Skeletal muscle tissue (tissue), 4 donors: ENCODE measurements around the gene IL17B. TPM values are rescaled to one million over a fixed set of nuclear protein-coding genes. Genes with fewer than 3 reads are reported as not detected.

Source experiments
- H3K27ac ChIP-seq: one replicate; pipeline ENCODE4 v1.7.0; 2013; ENCODE audit warnings: mild to moderate bottlenecking, low read depth, low read length, inconsistent platforms
- H3K27me3 ChIP-seq, 3 donors: one replicate each; pipeline ENCODE4 v1.7.0; 2013; ENCODE audit warnings: low read length in 3 of 3; ENCODE audit not compliant: control insufficient read depth in 3 of 3, insufficient read depth in 3 of 3
- H3K36me3 ChIP-seq, 3 donors: one replicate each; pipeline ENCODE4 v1.7.0; 2013; ENCODE audit warnings: low read length in 3 of 3; ENCODE audit not compliant: control insufficient read depth in 3 of 3, insufficient read depth in 3 of 3
- H3K4me1 ChIP-seq, 3 donors: one replicate each; pipeline ENCODE4 v1.7.0; 2013; ENCODE audit warnings: low read length in 3 of 3, mild to moderate bottlenecking in 3 of 3; ENCODE audit not compliant: control insufficient read depth in 3 of 3, insufficient read depth in 3 of 3
- H3K4me3 ChIP-seq, 3 donors: one replicate each; pipeline ENCODE4 v1.7.0; 2013; ENCODE audit warnings: low read length in 3 of 3
- H3K9ac ChIP-seq, 3 donors: one replicate each; pipeline ENCODE4 v1.7.0; 2013; ENCODE audit warnings: low read length in 3 of 3, mild to moderate bottlenecking in 3 of 3, moderate library complexity in 2 of 3, low read depth in 1 of 3
- H3K9me3 ChIP-seq, 3 donors: one replicate each; pipeline ENCODE4 v1.7.0; 2013; ENCODE audit warnings: low read length in 3 of 3; ENCODE audit not compliant: control insufficient read depth in 3 of 3
- total RNA-seq: library from RNA; depleted of rRNA; stranded (reverse); fragments of >200 nt; gene quantifications from one replicate; pipeline ENCODE4 v1.2.3, GENCODE V29; 2014
- donor health status: Osteomylitis.

IL17B gene
- total RNA-seq, 1 donor from 2014 or later = 247 TPM

DNA sequence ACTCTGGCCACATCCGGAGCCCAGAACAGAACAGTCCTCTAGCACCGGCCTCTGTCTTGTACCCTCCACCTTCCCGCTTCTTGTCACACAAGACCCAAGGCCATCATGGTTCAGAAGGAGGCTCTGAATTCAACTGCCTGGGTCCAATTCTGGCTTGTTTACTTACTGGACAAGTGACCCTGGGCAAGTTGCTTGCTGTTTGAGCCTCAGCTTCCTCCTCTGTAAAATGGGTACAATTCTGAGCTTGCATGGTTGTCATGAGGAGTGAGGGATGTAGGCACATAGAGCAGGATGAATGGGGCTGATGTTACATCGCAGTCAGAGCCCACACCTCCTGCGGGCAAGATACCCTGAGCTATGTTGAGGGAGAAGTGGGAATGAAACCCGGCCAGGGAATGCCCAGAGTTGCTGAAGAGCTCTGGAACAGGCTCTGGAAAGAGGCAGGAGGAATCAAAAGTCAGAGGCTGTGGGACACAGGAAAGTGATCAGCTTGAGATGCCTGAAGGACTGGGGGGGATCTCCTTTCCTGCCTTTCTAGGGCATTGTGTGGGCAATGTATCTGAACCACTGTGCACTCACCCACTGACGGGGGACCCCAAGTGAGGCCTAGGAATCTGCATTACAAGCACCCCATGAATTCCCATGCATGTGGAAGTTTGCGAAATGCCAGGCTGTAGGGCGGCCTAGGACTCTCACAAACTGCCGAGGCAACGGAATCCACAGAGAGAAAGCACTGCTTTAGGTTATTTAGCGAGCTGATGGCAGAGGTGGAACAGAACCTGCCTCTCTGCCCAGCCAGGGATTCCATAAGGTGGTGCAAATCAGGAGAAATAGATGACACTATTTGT lies 29.4 kb upstream of the IL17B start:
- peaks cover 0 to 15% (median 0%) of the 10 kb centered on the region in 3 donors for H3K36me3 ChIP-seq
- peak overlapping the region; percentile 38 to 81 (median 72) for H3K4me3 ChIP-seq
- H3K4me1 ChIP-seq = peaks cover 3 to 11% (median 9%) of the 10 kb centered on the region in 3 donors
- peak overlapping the region; percentile 84 for H3K27ac ChIP-seq
- H3K27me3 ChIP-seq = peaks cover 0 to 2% (median 0%) of the 10 kb centered on the region in 3 donors
- H3K9ac ChIP-seq = peak overlapping the region; percentile 75 to 83 (median 80)
- no peaks in the 10 kb centered on the region for H3K9me3 ChIP-seq

DNA sequence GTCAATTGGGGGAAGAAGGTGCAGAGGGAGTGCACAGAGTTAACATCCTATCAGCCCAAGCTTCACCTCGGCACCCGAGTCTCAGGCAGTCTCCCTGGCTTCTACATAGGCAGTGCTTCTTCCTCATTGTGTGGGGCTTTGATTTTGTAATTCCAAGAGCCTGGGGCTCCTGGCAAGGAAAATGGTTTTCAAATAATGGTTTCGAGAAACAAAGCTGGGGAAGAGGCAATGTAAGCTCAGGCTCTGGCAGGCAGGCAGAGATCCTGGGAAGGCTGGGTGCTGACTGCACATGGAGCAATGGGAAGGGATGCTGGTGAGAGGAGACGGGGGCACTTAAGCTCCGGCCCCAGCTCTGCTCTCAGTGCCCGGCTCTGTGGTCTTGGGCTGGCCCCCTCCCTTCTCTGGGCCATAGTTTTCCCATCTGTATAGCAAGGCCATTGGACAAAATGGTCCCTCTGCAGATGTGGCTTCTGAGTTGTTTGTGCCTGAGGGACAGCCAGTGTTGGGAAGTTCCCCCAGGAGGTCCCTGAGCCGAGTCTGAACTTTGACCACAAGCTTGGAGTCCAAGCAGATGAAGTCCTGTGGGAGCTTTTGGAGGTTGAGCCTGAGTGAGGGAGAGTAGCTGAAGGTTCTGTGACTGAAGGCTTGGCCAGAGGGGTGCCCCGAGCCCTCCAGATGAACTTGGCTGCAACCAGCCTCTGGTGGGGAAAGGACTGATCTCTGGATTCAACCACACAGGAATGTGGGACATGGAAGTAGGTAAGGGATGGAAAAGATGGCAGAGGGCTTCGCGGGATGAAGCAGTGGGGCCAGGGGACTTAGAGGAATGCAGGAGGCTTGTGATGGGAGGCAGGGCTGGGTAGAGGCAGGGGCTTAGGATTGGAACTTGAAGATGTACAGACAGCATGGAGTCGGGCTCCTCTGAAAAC lies 28.5 kb upstream of the IL17B start:
- Histone ChIP-seq H3K4me3 (peak overlapping the region; percentile 38 to 81 (median 72)), H3K27me3 (peaks cover 0 to 2% (median 0%) of the 10 kb centered on the region in 3 donors), H3K27ac (peak overlapping the region; percentile 84), H3K36me3 (peaks cover 0 to 15% (median 0%) of the 10 kb centered on the region in 3 donors), H3K9ac (peak overlapping the region; percentile 75 to 83 (median 80)), H3K9me3 (no peaks in the 10 kb centered on the region), H3K4me1 (peaks cover 0 to 9% (median 5%) of the 10 kb centered on the region in 3 donors)

DNA sequence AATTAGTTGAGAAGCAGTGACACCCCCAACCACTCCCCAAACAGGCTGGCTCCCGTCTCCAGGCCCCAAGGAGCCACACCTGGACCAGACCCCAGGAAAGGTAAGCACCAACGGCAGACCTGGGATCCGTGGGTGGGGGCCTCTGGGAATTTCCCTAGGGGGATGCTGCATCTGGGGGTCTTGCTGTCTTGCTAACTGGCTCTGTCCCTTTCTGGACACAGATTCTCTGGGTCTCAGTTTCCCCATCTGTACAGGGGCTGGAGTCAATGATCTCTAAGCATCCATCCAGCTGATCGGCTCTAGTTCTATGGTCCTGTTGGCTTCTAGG lies 27.9 kb upstream of the IL17B start:
- Histone ChIP-seq H3K4me3 (peak overlapping the region; percentile 38 to 81 (median 72)), H3K27ac (peak overlapping the region; percentile 84), H3K9me3 (no peaks in the 10 kb centered on the region), H3K9ac (peak overlapping the region; percentile 75 to 83 (median 80)), H3K4me1 (peaks cover 0 to 9% (median 5%) of the 10 kb centered on the region in 3 donors), H3K27me3 (peaks cover 0 to 2% (median 0%) of the 10 kb centered on the region in 3 donors), H3K36me3 (peaks cover 0 to 15% (median 0%) of the 10 kb centered on the region in 3 donors)

DNA sequence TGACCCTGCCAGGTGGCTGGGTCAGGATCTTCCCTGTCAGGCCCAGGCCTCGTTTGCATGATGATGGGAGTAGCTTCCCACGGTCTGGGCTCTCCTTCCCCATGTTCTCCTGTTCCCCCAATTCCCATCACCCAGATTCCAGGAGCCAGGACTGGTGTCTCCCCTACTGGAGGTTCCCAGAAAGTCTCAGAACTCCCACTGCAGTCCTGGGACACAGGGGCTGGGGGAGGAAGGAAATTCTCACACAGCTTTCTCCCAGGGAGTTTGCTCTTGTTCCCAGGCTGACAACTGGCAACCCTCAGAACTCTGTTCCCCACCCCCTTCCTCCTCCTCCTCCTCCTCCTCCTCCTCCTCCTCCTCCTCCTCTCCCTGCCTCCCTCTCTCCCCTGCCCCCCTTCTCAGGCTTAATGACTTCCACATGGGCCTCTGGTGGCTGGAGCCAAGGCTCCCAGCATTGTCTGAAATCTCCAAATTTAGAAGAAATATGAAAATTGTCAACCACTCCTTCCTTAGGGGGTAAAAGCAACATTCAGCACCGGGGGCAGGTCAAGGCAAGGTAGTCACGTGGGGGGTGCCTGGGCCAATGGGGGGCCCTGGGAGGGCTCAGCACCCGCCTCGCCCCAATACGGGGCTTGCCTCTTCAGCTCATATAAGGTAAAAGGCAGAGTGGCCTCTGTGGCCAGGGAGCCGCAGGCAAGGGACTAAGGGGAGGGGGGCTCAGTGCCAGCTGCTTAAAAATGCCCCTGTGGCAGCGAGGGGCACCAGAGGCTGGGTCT lies 27.3 kb upstream of the IL17B start:
- H3K27ac ChIP-seq = peak overlapping the region; percentile 84
- no peaks in the 10 kb centered on the region for H3K9me3 ChIP-seq
- H3K27me3 ChIP-seq = peaks cover 0 to 2% (median 0%) of the 10 kb centered on the region in 3 donors
- peak overlapping the region; percentile 75 to 83 (median 80) for H3K9ac ChIP-seq
- H3K4me1 ChIP-seq = peaks cover 0 to 9% (median 5%) of the 10 kb centered on the region in 3 donors
- peaks cover 0 to 15% (median 0%) of the 10 kb centered on the region in 3 donors for H3K36me3 ChIP-seq
- peak overlapping the region; percentile 38 to 81 (median 72) for H3K4me3 ChIP-seq

DNA sequence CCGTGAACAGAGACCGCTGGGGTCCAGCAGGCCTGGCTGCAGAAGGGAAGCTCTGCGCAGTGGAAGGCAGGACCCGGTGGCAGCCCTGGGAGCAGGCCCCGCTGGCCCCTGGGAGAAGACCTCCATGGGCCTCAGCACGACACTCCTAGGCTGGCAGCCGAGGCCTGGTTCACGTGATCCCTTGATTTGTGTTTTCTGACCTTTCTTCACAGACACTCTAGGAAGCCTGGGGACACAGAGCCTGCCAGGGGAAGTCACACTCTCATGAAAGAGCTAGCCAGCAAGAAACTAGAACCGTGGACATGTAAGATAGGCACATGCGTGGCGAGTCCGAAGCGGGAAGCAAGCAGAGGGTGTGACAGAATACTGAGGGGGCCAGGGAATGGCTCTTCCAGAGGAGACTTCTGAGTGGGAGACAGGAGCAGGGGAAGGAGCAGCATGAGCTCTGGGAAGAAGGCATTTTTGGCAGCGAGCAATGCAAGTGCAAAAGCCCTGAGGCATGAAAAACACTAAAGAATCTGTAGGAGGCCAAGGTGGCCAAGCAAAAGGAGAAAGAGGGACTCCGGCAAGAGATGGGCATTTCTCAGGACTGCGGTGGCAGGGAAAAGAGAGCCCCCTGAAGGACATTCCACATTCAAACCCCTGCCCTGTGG lies 26.6 kb upstream of the IL17B start:
- Histone ChIP-seq H3K27ac (peak overlapping the region; percentile 70), H3K9ac (peak overlapping the region; percentile 12 to 50 (median 14)), H3K4me3 (peak overlapping the region in 2 of 3 donors; percentile 6 to 15)

DNA sequence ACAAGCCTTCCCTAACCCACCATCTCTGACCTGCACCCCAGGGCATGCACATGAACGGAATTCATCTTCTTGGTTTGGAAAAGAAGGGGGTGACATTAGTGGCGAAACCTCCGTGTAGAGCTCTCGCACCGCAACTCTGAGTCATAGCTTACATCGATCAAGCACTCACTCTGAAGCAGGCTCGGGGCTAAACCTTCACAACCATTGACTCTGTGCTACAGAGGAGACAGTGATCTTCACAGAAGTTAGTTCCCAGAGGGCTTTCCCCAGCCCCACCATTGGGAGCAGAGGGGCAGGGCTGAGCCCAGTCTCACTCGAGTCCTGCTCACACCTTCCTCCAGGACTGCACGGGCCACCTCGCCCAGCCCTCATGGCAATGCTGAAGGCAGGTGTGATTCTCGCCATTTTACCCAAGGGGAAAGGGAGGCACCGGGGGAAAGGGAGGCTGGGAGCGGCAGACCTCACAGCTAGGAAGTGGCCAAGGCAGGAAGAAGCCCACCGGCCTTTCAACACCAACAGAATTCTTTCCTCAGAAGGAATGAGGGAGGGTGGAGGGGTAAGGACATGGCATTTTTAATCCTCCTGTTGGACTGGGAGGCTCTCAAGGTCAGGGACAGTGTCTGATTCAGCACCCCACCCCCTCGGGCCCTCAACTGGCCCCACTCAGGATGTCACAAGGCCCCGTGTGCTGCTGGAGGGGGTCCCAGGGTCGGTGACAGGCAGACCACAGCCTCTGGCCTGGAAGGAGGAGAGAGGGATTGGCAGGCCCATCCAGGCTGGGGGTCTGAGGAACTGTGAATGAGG lies 25.9 kb upstream of the IL17B start:
- Histone ChIP-seq H3K27ac (peak overlapping the region; percentile 70), H3K9me3 (no peaks in the 10 kb centered on the region), H3K27me3 (peaks cover 0 to 2% (median 0%) of the 10 kb centered on the region in 3 donors), H3K36me3 (peaks cover 0 to 10% (median 0%) of the 10 kb centered on the region in 3 donors), H3K9ac (peak overlapping the region in 2 of 3 donors; percentile 32 to 50), H3K4me1 (peaks cover 6 to 13% (median 11%) of the 10 kb centered on the region in 3 donors), H3K4me3 (no peak overlapping the region)

More for the DNA sequence above, 26.6 kb upstream of the IL17B start:
- H3K4me1 ChIP-seq = peaks cover 0 to 10% (median 7%) of the 10 kb centered on the region in 3 donors
- no peaks in the 10 kb centered on the region for H3K9me3 ChIP-seq
- peaks cover 0 to 2% (median 0%) of the 10 kb centered on the region in 3 donors for H3K27me3 ChIP-seq
- peaks cover 0 to 13% (median 0%) of the 10 kb centered on the region in 3 donors for H3K36me3 ChIP-seq

DNA sequence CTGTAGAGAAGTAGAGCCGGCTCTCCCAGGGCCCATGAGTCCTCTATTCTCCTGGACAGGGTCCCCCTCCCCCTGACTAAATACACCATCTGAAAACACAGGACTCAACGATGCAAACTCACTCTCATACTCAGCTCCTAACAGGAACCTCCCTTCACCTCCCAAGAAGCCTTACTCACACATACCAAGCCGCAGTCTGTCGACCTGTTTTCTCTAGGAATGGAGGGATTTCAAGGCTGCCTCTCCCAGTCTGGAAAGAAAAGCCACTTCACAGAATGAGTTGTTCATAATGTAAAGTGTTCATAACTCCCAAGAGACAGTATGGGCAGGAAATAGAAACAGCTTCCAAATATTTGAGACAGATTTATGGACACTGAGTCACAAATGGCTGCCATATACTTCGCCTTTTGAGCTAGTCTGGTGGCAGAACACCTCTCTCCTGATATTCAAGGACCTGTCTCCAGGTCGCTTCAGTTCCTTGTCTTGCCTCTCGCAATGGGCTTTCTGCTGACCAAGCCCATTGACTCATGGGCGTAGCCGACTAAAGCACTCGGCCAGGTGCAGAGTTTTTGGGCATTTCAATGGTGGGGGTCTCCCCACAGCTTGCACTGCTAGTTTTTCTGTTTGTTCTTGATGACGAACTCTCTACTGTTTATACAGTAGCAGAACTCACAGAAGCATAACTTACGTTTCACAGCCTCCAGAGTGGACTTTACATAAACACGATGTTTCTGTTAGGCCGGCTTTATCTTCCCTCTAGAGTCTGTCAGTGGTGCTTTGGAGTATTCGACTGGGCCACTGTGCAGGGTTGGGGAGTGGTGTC lies 25.0 kb upstream of the IL17B start:
- H3K9ac ChIP-seq = no peak overlapping the region
- no peaks in the 10 kb centered on the region for H3K9me3 ChIP-seq
- peak overlapping the region; percentile 70 for H3K27ac ChIP-seq
- no peak overlapping the region for H3K4me3 ChIP-seq
- H3K4me1 ChIP-seq = peaks cover 6 to 11% (median 10%) of the 10 kb centered on the region in 3 donors
- H3K36me3 ChIP-seq = peaks cover 0 to 6% (median 0%) of the 10 kb centered on the region in 3 donors
- H3K27me3 ChIP-seq = peaks cover 0 to 2% (median 0%) of the 10 kb centered on the region in 3 donors

DNA sequence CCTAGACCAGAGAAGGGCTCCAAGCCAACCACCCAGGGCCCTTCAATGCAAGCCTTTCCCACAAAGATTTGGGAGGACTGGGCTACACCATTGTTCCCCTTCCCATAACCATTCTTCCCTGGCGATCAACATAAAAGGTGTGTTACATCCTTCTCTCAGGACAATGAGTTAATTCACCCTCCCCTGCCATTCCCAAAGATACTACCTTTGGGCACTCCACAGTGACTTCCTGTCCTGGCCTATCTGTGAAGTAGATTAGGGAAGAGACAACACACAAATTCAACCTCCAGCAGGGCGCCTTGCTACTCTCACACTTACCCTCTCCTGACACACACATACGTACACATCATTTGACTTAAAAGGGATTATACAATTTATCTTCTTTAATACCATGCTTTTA lies 23.2 kb upstream of the IL17B start:
- H3K36me3 ChIP-seq = no peaks in the 10 kb centered on the region
- no peak overlapping the region for H3K27ac ChIP-seq
- peaks cover 6 to 11% (median 10%) of the 10 kb centered on the region in 3 donors for H3K4me1 ChIP-seq
- no peak overlapping the region for H3K4me3 ChIP-seq
- H3K27me3 ChIP-seq = no peaks in the 10 kb centered on the region
- no peak overlapping the region for H3K9ac ChIP-seq
- H3K9me3 ChIP-seq = no peaks in the 10 kb centered on the region
